Transverse colon (tissue), 4 donors: ENCODE results near the gene OXSR1.

Experiments used
- CTCF ChIP-seq, 5 experiments: fragments of 200-600 bp in 3 of 5; fragments of 450-650 bp in 2 of 5; sonication (generic) in 3 of 5; IDR thresholded peaks; 1 replicate in 2 of 5; 2 replicates in 3 of 5; pipeline ENCODE4 v1.5.1; 2016 to 2017; ENCODE audit warnings: antibody characterized with exemption in 5 of 5, inconsistent platforms in 3 of 5, mild to moderate bottlenecking in 2 of 5, moderate library complexity in 1 of 5
- EP300 ChIP-seq: sonication (generic); formaldehyde crosslinking; IDR thresholded peaks from one replicate; pipeline ENCODE4 v1.6.1; 2017; ENCODE audit warnings: antibody characterized with exemption, low read depth
- POLR2A ChIP-seq: fragments of 450-650 bp; IDR thresholded peaks from one replicate; pipeline ENCODE4 v1.6.1; 2016; ENCODE audit warnings: antibody characterized with exemption, mild to moderate bottlenecking, moderate library complexity
- POLR2AphosphoS5 ChIP-seq, 3 donors: sonication (generic); formaldehyde crosslinking; IDR thresholded peaks; one replicate each; pipeline ENCODE4 v1.6.1; 2016; ENCODE audit warnings: antibody characterized with exemption in 3 of 3

GRCh38 chr3:38214560-38214959, 49.2 kb downstream of the OXSR1 start:
- TF ChIP-seq POLR2A: no peak
- TF ChIP-seq CTCF (IDR thresholded peaks at IDR 0.05): no peak
- no peak for TF ChIP-seq EP300
- no peak for TF ChIP-seq POLR2AphosphoS5 (IDR thresholded peaks at IDR 0.05)
